Medulla oblongata (tissue), 1 donor: ENCODE measurements around the gene CPA1.

ENCODE experiments used
- DNase-seq: peaks from one replicate; pipeline ENCODE4 v3.0.0-alpha.2; 2015; ENCODE audit errors: extremely low spot score

Gene CPA1

GRCh38 chr7:130379921-130380860 lies at the start of gene CPA1:
TSS of gene CPA1 (plus strand) at chr7:130380494. CDS start at chr7:130380521, 27 bp downstream.
- DNase-seq = no peak

- DNase-seq = no peak
Measured at GRCh38 chr7:130332259-130333053, 47.8 kb upstream of the CPA1 start.

GRCh38 chr7:130333832-130334231 lies 46.5 kb upstream of the CPA1 start:
- no peak for DNase-seq

- no peak for DNase-seq
Measured at GRCh38 chr7:130334274-130334673, 46.0 kb upstream of the CPA1 start.

GRCh38 chr7:130337410-130337971 lies 42.8 kb upstream of the CPA1 start:
- DNase-seq = no peak

DNA sequence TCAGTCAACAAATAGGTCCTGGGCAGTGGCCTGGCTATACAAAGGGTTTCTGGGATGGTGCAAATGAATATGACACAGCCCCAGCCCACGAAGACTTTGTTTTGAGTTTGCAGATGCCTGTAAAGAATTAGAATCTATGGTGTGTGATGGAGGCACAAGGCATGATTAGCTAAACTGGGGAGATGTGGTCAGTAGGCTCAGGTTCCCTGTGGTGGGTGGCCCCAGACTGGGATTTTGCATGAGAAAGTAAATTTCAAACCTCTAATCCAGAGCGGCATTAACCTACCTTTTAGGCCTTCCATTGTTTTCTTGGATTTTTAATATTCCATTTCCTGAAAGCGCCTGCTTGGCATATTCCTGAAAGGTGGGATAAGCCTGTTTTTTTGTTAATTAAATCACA lies 42.1 kb upstream of the CPA1 start:
- no peak for DNase-seq

DNA sequence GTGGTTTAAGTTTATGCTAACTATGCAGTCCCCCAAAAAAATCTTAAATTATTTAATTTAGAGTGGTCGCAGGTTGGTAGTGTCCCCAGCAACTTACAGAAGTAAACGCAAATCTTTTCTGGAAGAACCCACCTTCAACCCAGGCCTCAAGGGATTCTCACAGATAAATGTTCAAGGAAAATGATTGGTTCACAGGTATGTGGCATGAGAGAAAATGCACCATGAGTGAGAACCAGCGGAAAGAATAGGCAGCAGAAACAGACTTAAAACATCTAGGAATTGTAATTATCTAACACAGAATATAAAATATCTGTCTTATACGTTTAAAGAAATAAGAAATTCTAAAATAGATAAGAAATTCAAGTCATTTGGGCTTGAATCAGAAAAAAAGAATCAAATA lies 38.4 kb upstream of the CPA1 start:
- no peak for DNase-seq

GRCh38 chr7:130342701-130343380 lies 37.5 kb upstream of the CPA1 start:
- DNase-seq = no peak

GRCh38 chr7:130344271-130344866 lies 35.9 kb upstream of the CPA1 start, which contains the start of gene CPA5:
TSS of gene CPA5 (plus strand) at chr7:130344816. CDS start at chr7:130346486, 1,670 bp downstream.
- DNase-seq = no peak

DNA sequence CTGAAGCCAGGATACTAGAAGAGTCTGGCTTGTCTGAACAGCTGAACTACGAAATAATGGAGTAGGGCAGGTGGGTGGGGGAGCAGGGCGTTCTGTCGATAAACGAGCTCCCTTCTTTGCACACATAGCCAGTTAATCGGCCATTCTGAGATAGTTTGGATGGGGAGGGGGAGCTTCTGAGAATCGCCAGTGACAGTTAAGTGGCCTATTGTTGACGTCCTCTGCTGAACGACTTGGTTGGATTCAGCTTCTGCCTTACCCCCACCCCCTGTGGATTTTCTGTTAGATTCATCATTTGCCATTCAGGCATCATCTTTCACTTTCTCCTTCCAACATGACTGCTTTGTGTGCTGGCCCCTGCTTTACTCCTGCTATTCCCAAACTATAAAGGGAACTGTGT lies 35.2 kb upstream of the CPA1 start:
- DNase-seq = peak; percentile 7

- DNase-seq = no peak
Measured at GRCh38 chr7:130345725-130346124, 34.6 kb upstream of the CPA1 start.

DNA sequence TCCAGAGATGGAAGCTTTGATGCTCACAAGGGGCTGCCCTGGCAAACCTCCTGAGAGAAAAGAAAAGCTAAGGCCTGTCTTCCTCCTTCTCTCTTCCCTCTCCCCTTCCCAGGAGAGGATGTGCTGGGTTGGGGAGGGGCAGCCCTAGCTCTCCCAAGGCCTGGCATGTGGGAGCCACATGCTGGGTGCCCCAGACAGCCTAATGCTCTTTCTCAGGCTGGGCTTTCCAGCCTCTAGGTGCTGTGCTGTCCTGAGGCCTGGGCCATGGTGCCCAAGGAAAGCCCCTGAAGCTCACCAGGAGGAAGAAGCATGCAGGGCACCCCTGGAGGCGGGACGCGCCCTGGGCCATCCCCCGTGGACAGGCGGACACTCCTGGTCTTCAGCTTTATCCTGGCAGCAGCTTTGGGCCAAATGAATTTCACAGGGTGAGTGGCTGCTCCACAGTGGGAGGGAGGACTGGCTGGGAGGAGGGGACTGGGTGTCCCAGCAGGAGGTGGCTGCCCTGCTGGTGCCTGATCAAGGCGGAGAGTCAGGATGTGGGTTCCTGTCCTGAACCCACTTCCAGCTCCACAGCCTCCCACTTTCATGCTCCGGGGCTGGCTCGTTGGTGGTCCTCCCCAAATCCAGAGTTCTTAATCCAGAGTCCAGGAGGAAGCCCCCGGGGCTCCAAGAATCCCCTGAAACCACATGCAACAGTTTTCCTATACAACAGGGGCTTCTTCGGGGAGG lies 34.0 kb upstream of the CPA1 start:
- DNase-seq = no peak

DNA sequence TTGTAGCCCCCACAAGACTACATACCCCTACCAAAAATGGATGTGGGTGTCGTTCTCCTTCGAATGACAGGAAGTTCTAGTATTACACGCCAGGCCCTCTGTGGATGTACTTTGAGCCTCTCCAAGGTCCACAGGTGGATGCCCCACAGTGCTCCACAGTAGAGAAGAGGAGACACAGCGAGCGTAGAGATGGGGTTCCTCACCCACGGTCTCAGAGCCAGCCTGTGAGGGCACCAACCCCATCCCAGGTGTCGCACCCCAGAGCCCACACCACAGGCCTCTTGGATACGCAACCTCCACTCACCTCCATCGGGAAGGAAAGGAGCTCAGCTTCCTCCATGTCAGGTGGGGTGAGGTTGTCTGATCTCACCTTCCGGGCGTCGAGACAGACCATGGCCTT lies 33.4 kb upstream of the CPA1 start:
- DNase-seq = no peak

DNA sequence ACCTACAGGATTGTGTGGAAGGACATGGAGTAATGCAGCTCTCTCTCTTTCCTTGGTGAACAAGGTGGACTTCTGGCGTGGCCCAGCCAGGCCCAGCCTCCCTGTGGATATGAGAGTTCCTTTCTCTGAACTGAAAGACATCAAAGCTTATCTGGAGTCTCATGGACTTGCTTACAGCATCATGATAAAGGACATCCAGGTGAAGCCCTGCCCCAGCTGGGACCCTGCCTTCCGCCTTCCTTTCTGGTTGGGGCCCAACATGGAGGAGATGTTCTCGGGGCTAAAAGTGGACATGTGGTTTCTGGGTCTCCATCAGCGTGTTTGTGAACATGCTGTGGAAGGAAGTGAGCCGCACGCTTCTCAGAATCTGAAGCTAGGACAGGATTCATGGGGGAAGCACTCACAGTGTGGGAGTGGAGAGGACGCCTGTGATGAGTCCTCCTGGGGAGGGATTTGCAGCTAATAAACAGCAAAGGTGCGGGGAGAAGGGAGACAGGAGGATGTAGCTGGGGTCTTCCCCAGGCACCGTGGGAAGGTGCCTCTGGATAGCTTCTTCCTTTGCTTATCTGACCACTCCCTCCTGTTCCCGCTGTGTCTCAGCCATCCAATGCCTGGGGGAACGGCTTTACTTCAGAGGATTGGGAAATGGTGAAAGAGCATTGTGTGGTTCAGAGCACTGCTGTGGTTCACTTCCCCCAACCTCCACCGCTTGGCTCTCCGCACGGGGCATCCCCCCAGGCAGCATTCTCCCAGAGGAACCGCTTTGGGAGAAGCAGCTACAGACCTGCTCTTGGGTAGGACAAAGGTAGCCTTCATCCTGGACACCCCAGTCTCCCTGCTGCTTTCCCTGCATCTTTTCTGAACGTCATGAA lies 30.1 kb upstream of the CPA1 start:
- no peak for DNase-seq

GRCh38 chr7:130350945-130351790 lies 29.1 kb upstream of the CPA1 start:
- no peak for DNase-seq

DNA sequence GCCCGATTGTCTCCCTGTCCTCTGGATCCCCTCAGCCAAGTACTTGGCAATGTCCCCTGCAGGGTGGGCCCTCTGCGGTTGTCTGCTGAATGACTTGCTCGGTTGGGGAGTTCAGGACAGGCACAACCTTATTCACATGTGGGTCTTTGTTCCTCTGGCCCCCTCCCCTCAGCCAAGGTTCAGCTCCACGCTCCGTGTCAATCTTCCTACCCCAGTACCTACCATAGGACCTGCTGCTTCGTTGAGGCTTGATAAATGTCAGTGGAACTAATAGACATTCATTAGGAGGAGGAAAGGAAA lies 28.6 kb upstream of the CPA1 start:
- DNase-seq = no peak

DNA sequence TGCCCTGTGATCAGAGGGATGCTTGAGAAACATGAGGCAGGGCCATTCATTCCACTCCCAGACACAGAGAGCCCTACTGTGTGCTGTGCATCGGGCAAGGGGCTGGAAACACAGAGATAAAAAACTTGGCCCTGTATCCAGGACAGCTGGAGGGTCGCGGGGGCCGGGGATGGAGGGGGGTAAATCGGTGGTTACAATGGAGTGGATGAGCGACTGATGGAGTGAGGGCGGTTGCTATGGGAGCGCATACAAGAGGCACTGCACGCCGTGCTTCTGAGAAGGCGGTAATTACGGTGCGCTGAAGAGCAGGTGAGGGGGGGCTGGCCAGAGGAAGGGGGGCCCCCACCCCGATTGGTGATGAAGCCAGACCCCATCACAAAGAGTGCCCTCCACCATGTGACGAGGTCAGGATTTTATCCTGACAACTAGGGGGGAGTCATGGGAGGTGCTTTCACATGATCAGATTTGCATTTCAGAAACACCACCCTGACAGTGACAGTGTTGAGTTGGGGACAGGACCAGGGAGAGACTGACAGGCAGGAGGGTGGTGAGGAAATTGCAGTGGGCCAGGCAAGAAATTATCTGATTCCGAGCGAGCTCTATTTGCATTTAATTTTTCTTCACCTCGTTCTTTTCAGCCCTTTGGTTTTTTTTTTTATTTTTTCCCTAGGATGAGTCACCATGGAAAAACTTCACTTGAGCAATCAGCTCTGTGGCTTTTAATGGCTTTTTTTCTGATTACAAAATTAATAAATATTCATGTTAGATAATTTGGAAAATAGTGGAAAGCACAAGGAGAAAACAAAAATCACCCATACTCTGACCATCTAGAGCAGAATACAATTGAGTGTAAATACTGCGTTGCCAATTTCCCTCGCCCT lies 27.9 kb upstream of the CPA1 start:
- no peak for DNase-seq

GRCh38 chr7:130353196-130353595 lies 27.1 kb upstream of the CPA1 start:
- DNase-seq = no peak
